GM04504 (cell line): Measurements from ENCODE around the gene CAMK1D.

Source experiments
- DNase-seq: peaks from one replicate; pipeline ENCODE4 v3.0.0-alpha.2; 2012; ENCODE audit warnings: low read depth

Gene CAMK1D

DNA sequence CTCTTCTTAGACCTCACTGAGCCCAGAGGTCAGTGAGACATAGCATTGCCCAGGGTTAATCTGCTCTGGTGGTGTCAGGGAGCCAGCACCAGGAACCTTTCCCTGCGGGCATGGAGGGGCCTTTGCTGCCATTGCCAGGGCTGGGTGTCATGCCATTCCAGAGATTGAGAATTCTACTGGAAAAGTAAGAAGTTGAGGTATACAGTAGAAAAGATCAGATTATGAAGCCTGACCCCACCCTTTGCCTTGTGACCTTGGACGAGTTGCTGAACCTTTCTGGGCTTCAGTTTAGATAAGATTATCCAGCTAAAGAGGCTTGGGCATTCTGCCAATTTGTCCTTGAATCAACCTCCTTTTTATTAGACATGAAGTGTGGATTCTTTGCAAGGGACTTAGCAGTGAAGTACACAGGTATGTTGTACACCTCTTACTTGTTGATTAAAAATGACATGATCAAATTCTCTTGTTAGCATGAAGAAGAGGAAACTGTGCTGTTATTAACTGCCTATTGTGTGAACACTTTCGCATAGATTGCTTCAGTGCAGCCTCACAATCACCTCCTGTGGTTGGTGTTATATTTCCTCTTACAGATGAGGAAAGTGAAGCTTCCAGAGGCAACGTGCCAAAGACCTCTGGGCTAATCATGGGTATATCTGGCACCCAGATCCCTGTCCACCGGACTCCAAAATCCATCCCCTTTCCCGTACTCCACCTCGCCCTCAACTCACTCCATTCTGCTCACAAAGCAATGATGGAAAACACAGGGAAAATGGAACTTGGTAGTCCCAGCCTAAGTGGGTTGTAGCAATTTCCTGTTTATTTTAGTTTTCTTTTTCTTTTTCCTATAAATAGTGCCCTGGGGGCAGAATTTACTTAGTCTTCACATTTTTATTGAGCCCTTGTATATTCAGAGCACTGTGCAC lies 151.3 kb downstream of the CAMK1D start:
- no peak for DNase-seq

DNA sequence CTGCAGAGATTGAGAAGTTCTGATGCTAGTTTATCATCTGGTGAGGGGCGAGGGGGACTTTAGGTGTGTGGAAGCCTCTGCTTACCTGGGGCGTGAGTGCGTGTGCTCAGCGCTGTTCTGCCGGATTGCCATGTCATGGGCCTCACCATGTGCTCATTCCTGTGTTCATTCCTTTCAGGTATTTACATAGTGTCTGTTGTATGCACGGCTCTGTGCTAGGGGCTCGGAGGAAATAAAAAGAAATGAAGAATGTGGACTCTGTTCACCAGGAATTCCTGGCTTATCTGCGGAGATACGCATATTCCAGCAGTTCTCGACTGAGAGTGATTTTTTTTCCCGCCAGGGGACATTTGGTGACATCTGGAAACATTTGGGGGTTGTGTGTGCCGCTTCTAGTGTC lies 152.0 kb downstream of the CAMK1D start:
- no peak for DNase-seq

DNA sequence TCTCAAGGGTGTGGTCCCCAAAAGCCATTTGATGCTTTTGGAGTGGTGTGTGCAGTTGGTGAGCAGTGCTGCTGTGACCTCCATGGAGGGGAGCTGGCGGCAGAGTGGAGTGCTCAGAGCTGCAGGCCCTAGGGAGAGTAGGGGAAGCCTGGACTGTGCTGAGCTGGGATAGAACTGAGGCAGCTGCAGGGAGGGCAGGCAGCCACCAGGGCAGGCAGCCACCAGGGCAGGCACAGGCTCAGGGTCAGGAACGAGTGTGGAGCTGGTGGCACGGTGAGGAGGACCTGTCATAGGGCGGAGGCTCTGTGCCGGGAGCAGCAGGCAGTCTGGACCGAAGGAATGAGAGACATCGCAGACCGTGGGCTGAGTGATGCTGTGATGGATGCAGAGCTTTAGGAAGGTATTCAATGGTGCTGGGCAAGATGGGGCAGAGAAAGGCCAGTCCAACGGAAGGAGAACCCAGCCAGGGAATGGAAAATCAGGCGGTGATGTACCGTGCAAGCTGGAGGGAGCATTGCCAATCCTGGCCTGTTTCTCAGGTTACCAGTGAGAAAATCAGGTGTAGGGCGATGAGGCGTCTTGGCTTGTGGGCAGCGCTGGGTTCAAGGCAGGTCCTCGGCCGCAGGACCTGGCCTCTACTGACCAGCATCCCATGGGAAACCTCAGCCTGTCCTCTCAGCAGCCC lies 152.6 kb downstream of the CAMK1D start:
- DNase-seq: no peak

DNA sequence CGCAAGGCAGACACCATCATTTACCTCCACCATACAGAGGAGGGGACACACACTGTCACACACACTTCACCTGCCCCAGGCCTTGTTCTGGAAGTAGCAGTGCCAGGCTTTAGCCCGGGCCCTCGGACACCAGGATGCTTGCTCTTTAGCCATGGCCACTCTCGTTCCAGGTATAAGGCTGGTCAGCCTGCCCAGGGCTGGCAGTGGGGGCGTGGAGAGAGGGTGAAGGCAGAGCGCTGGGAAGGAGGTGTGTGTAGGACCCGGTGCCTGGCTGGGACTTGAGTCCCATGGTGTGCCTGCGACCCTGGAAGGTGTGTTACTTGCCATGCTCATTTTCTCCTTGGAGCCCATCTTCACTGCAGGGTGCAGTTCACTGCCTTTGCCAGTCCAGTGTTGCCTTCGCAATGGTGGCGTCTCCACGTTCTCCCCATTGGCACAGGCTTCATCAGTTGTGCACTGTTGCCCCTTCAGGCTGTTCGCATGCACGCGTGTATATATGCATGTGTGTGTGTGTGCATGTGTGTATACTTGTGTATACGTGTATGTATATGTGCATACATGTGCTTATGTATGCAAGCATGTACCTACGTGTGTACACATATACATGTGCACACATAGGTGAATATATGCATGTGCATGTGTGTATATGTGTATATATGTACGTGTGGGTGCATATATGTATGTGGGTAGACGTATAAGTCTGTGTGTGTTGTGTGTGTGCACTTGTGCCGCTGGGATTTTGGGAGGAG lies 153.4 kb downstream of the CAMK1D start:
- DNase-seq: no peak

DNA sequence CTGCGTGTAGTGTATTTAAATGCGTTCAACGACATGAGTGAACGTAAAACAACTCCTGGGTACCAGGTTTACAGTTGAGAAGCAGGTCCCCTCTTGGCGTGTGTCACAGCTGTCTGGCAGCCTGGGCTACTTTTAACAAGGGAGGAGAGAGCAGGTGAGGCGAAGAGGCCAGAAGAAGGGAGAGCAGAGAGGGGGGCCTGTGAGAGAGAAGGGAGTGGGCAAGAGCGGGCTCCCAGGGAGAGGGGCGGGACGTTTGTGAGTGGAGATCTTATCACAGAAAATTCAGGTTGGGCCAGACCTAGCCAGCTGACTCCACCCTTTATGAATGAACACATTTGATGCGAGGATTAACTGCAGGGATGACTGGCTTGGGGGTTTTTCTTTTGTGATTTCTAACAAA lies 154.0 kb downstream of the CAMK1D start:
- no peak for DNase-seq

DNA sequence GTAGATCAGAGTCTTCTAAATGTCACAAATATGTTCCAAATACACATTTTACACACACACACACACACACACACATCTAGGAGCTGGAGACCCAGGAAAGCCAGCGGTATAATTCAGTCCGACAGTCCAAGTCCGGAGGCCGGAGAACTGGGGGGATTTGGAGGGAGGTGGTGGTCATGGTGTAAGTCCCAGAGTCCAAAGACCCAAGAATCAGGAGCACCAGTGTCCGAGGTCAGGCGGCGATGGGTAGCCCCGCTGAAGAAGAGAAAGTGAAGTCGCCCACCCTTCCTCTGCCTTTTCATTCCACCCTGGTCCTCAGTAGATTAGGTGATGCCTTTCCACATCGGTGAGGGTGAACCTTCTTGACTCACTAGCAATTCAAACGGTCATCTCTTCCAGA lies 154.8 kb downstream of the CAMK1D start:
- no peak for DNase-seq

DNA sequence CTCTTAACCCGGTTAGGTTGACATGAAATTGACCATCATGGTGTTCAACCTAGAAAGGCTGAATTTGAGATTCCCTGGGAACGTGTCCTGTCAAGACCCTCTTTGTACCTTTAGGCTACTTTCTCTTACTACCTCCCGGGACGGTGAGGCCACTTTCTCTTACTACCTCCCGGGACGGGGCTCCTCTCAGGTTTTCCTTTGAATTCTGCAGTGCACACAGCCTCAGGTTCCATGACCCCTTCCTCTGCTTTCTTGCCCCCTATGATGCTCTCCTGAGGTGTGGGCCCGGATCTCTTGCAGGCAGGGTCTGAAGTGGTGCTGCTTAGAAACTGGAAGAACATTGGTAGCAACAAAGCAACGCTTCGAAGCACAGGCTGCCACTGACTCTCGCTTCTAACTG lies 155.3 kb downstream of the CAMK1D start:
- no peak for DNase-seq

DNA sequence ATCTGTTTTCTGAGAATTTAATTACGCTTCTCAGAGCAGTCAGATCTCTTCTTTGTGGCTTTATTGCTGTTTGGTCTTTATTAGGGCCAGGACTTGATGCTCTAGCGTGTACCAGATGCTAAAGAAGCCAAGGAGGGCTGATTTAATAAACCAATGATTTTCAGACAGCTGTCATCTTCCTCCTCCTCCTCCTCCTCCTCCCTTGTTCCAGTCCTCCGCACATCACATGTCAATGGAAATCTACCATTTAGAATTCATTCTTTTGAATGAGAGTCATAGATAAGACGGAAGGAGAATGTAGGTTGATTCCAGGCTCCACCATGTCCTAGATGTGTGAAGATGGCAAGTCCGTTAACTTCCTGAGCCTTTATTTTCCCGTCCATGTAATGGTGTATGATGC lies 156.3 kb downstream of the CAMK1D start:
- no peak for DNase-seq

DNA sequence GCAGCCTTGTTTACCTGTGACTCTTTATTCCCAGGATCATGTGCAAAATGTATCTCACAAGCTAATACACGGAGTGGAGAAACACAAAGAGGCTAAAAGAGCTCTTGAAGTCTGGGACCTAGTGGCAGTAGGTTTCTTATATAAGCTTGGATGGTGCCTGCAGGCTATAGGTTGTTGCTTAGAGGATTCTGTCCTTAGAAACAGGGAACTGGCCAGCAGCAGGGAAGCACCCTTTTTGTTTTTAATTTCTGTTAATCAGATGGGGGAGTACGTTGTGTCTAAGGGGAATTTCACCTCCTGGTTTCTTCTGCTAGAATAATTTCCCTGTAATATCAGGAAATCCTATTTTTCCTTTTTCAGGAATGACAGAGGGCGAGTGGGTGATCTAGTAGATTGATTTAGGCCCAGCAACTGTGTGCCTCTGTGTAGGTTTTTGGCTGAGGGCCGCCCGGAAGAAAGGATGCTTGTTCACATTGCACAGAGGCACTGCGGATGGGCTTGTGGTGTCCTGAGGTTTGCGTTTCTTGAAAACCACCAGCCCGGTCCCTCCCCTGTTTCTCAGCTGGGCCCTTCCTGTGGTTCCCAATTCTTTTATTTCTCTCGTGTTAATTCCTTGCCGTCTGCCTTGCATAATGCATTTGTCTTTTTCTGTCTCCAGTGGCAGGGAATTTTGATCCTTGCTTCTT lies 158.0 kb downstream of the CAMK1D start:
- DNase-seq: no peak

DNA sequence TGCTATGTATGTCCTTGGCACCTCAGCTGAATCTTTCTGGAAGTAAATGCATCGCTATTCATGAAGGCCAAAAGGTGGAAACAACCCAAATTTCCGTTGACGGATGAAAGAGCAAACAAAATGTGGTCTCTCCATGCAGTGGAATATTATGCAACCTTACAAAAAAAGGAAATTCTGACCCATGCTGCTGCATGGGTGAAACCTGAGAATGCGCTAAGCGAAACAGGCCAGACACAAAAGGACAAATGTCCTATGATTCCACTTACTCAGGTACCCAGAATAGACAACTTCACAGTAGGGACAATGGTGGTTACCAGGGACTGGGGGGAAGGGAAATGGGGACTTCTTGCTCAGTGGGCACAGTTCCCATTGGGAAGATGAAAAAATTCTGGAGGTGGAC lies 158.8 kb downstream of the CAMK1D start:
- DNase-seq: no peak

DNA sequence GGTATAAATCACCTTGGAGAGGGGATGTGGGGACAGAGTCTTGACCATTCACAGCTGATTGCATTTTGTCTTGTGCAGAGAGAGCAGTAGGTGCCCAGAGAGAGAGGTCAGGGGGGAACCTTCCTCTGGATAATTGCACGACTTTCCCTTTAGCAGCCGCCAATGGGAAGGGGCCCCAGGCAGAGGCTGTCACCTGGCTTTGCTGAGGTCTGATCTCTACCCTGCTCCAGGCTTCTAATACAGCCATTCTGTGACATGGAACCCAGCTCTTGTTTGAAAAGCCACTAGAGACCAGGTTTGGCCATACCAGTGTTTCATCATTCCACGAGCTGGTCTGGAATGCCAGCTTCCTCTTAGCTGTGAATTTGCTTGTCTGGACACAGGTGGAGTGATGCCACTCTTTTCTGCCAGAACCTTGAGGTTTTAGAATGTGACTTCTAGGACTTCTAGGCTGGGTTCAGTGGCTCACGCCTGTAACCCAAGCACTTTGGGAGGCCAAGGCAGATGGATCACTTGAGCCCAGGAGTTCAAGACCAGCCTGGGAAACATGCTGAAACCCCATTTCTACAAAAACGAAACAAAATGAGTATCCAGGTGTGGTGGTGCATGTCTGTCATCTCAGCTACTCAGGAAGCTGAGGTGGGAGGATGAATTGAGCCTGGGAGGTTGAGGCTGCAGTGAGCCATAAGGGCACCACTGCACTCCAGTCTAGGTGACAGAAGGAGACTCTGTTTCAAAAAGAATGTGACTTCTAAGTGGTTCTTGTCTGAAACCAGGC lies 159.9 kb downstream of the CAMK1D start:
- DNase-seq: no peak

DNA sequence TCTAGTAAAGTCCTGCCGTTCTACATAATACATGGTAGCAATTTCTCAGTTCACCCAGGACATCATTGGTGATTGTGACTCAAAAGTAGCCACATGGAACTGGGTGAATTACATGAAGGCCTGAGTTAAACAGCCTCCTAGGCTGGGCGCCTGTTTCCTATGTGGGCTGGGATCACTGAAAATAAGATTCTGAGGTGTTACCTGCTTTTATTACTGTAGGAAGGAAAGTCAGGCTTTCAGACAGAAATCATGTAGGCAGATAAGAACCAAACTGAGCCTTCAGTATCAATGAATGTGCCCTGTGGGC lies 160.4 kb downstream of the CAMK1D start:
- no peak for DNase-seq

DNA sequence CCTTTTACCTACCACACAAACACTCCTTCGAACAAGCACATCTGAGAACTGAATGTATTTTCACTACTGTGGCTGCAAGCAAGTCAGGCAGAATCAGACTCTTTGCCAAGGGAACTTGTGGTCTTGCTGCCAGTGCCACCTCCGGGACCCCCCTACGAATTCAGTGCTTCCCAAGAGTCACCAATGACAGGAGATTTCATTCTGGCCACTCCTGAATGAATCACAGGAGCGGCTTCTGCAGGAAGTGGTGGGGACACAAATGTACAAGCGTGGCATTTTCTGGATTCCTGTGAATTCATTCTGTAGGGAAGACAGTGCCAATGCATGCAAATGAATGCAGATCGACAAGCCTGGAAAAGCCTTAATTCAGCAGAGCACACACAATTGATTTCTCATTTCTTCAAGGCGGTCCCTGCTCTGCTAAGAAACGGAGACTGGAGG lies 161.2 kb downstream of the CAMK1D start:
- DNase-seq: no peak

DNA sequence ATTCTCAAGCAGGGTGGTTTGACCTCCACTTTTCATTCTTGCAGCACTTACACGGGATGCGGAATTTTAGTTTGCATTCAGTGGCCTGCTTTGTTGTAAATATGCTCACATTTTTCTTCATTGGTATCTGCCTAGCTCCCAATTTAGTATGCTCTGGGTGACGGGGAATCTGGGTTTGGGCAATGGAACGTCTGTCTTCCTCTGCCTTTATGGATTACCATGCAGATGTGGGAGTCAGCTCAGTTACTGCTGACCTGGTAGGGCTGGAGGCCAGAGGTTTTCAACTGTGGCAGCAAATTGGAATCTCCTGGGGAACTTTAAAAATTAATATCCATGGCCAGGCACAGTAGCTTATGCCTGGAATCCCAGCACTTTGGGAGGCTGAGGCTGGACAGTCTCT lies 161.6 kb downstream of the CAMK1D start:
- DNase-seq: no peak

DNA sequence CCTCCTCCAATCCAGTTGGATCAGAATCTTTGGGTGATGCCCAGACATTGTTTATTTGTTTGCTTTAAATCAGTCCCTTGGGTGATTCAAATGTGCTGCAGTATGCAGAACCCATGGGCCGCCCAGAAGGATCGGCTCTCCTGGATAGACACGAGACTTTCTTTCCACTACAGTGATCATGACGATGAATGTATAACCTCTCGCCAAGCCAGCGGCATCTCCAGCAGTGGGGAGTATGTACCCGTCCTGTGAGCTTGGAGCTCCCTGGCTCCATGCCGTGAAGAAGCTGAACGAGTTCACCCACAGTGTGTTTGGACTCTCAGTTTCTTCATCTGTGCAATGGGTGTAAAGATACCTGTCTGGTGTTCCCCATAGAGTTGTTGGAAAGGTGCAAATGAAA lies 162.3 kb downstream of the CAMK1D start:
- DNase-seq: no peak

DNA sequence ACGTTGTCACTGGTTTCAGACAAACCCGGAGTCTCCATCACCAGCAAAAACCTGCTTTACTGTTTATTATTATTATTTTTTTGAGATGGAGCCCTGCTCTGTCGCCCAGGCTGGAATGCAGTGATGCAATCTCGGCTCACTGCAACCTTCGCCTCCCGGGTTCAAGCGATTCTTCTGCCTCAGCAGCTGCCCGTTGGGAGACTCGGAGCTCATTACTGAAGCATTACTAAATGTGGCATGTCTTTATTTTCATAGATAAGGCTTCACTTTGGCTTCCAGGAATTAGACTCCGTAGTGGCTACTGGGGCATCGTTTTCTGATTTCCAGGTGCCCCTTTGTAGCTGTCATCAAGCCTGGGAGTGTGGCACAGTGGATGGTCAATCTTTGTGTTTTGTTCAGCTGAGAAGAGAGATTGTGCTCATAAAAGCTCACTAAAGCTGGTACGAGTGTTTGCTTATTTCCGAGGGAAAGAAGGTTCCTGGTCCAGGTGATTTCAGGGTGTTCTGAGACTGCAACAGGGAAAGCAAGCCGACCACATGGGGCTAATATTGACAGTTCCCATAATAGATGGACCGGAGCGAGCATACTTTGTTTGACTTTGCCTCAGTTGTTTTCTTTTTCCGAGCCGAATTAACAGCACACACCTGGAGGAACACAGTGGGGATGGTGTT lies 163.1 kb downstream of the CAMK1D start:
- no peak for DNase-seq

DNA sequence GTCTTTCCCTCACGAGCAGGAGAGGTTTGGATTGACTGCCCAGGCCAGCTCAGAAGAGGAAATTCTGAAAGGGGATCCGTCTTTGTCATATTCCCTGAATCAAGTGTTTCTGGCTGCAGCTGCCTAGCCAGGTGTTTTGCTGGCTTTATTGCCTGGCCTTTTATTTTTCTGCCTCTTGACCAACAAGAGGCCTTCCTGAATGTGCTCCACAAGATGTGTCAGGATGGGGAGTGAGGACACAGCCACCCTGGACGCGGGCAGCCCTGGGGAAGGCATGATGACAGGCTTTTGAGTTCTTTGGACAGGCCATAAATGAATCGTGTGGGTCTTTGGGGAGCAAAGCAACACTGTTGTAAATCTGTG lies 163.6 kb downstream of the CAMK1D start:
- no peak for DNase-seq

DNA sequence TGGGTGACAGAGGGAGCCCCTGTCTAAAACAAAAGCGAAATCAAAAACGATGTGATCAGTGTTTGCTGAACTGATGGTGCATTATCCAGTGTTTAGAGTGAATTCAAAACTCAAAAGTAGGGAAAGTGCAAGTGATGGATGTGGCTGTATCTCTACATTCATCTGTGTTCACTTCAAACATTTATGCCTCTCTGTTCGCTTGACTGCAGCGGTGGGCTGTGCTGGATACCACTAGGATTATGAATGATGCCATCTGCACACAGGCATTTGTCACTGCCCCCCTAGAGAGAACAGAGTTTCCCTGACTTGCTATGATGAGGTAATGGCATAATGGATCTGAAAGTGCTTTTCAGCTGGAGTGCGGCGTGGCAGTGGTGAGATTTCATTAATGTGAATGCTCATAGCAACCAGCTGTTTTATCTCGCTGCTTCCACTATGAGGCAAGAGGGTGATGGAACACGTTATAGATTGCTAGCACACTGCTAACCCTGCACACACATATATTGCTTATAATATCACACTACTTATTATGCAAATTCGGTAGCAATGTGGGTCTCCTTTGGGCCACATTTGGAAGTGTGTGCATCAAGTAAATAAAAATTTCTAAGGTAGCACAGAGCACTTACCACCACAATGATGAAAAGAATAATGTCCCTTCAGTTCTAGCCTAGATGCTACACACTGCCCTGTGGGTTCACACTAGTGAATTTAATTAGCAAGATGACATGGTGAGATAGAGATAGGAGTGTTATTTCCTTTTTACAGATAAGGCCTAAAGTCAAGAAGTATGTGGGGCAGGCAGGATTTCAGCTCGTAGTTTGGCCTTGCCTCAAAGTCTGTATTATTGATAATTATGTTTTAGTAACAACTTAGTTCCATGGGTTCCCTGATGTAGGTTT lies 164.7 kb downstream of the CAMK1D start:
- no peak for DNase-seq

DNA sequence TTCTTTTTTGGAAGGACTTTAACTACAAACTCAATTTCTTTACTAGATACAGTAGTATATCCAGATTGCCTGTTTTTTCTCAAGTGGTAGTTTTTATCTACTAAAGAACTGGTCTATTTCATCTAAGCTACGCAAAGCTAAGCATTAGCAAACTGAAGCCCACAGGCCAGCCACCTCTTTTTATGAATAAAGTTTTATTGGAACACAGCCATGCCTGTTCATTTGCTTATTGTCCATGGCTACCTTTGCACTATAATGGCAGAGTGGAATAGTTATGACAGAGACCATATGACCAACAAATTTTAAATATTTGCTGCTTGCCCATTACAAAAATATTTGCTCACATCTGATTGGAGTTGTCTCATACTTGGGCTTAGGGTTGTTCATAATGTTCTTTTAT lies 168.7 kb downstream of the CAMK1D start:
- DNase-seq: no peak

DNA sequence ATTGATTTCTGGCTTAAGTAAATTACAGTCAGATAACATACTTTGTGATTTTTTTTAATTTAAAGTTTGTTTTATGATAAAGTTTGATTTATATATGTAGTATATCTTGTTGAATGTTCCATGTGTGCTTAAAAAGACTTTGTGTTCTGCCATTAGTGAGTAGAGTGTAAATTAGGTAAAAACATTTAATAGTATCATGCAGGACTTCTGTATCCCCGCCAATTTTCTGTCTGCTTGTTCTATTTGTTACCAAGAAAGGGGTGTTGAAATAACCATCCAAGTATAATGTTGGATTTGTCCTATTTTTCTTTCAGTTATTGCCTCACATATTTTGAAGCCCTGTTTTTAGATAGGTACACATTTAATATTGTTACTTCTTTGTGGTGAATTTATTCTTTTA lies 172.1 kb downstream of the CAMK1D start:
- no peak for DNase-seq
